Activated T-helper 1 cell treated with anti-CD3 and anti-CD28 coated beads, Interleukin-2, amount 50 U/mL, for 16 hours (primary cell): ENCODE measurements around the gene TMEM150C.

ENCODE experiments used
- DNase-seq, 2 donors: peaks; one replicate each; pipeline ENCODE4 v3.0.0-alpha.2; 2020; ENCODE audit warnings: low read depth in 1 of 2, low spot score in 1 of 2

The TMEM150C gene

DNA sequence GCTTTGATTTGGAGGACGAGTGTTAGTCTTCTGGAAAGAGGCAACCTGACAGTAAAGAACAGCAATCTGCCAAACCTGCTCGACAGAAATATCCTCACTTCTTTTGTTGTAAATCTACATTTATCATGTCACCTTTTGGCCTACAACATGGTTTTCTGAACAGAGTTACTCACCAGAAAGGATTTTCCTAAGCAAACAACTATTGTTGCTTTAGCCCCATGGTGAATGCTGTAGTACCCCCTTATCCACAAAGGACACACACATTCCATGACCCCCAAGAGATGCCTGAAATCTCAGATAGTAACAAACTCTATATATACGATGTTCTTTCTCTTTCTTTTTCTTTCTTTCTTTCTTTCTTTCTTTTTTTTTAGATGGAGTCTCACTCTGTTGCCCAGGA, 42.7 kb downstream of the TMEM150C start:
- no peak for DNase-seq

DNA sequence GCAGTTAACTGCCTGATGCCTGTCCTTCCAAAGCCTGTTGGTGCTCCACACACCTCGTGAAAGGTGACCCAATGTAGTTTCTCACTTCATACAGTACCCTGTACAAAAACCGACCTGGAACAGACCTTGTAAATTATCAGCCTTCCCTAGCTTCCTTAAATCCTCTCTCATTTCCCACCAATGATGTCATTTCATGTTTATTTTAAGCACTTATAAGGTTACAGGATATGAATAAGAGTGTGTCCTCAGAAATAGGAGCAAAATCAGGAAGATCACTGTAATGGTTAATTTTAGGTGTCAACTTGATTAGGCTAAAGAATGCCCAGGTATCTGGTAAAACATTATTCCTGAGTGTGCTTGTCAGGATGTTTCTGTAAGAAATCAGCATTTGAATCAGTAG, 44.7 kb downstream of the TMEM150C start:
- no peak for DNase-seq

DNA sequence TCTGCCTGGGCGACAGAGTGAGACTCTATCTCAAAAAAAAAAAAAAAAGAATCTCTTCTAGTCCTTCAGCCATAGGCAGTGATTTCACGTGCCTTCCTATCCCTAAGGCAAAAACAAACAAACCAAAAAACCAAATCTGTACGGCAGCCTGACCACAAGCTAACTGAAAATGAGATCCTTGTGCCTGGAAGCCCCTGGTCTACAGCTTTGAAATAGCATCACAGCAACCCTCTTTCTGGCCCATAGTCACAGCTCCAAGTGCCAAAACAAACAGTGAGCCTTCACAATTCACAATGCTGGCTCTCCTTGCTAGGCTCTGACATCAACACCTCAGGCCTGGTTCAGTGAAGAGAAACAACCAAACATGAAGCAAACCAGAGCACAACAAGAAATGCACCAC, 46.1 kb downstream of the TMEM150C start:
- DNase-seq, result no peak

DNA sequence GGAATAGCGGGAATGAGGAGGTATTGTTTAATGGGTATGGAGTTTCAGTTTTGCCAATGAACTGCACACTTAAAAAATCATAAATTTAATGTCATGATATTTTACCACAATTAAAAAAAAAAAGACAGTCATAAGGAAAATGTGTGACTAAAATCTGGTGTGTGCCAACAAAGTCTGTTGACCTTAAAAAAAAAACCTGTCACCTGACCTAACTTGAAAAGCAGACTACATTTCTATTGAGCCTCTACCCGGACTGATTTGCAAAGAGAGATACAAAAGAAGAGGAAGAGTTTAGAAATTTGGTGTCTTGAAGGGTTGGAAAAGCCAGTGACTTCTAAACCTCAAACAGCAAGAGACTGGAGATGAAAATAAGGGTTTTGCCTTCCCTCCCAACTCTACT, 48.4 kb downstream of the TMEM150C start:
- no peak for DNase-seq

DNA sequence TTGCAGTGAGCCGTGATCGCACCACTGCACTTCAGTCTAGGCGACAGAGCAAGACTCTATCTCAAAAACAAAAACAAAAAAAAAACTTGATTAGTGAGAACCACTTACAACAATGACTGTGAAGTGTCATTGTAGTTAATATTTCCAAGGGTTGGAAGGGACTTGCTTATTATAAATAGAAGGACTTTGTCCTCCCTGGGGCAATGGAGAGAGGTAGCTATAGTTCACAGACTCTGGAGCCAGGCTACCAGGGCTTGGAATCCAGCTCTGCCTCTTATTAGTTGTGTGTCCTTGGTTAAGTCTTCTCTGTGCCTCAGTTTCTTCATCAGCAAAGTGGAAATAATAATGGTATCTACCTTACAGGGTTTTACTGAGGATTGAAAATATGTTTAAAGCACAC, 51.6 kb downstream of the TMEM150C start:
- no peak for DNase-seq

DNA sequence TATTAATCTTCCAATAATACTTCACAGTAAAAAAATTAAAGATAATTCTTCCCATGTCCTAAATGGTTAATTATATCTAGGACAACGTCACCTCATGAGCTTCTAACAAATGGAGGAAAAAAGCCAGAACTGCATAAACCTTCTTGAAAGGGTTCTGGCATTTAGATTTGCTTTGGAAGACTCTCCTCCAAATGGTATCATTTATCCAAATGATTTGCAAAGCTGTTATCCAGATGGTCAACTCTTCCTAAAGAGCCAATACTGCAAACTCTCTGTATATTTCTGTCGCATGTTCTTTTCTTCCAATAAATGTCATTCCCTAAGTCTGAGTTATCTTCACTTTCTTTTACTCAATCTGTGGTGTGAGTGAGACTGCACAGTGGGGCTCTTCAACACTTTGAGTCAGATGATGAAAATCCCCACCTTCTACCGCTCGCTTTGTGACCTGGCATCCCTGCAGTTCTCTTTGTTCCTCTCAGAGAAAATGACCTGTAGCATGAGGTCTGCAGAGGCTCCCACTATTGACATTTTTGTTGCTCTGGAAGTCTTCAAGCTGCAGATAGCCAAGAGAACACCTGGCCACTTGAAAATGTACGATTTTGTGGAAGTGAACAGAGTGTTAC, 52.9 kb downstream of the TMEM150C start:
- no peak for DNase-seq

DNA sequence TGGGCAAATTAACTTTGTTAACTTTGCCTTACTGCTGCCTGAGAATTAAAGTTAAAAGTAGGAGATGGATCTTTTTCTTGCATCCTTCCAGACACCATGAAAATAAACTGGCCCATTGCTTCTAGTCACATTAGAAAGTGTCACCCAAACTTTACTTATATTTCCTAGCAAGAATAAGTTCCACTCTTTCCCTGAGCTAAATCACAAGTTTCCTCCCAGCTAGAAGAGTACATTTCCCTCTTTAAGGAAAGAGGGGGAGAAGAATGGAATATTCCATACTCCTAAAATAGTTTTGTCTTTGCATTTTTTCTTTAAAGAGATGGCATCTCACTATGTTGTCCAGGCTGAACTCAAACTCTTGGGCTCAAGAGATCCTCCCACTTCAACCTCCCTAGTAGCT, 53.8 kb downstream of the TMEM150C start:
- no peak for DNase-seq

DNA sequence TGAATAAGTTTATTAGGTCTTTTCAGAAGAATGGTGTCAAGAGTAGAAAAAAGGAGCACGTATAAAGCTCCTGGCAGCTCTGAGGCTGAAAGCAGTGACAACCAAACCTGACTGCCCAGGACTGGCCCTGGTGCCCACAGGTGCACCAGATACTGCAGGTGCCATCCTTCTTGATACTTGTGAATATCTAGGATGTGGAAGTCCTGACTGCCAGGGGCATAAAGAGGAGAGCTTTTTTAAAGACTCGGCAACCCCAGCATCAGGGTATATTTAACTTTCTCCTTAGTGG, 60.7 kb downstream of the TMEM150C start:
- no peak for DNase-seq

DNA sequence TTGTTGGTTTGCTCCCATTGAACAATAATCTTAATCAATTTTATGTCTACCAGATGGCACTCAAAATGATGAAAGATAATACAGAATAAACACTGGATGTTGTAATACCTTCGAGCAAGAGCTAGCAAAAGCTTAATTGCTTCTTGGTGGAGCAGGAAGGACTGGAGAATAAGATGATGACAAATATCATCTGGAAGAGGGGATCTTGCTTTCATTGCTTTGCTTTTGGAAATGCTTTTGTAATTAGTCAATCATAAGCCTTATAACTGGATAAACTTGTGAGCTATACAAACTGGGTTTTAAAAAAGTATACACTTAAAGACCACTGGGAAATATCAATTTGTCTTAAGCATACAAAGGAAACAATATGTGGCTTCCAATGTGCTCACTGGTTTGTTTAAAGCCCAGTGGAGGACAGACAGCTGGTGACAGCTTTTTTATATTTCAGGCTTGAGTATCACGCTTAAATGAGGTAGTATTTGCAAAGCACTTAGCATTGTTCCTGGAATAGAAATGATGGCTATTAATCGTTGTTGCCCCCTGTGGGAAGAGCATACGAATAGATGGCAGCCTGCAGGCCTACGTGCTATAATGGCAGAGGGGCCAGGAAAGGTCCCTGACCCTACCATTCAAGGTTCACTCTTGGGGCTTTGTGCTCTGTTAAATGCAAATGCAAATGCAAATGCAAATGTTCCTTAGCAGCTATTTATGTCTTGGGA, 61.2 kb downstream of the TMEM150C start:
- DNase-seq, result no peak

DNA sequence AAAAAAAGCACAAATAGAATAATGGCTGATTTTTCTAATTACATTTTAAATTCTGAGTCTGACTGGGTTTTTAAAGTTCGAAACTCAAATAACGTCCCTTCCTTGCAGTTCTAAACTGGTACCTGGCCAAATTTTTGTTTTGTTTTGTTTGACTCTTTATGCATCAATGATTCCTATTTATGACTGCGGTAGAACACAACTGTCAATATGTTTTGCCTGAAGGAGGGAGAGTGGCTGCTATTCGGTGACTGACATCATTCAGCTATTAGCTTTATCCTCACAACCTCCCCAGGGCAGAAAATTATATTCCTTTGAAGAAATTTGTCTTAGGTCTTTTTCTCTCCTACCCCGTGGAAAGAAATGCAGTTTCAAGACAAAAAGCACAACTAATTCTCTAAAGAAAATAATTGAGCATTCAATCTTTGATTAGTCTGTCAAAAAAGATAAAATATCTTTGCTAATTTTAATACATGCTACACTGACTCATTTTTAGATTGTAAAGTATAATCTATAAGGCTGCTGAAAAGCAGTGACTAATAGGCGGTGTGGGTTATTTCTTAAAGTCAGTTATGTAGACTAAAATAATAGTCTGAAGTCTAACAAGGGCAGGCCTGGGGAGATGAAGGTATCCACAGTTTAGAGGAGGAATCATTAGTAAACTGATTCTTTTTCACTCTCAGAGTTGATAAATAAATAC, 61.9 kb downstream of the TMEM150C start:
- no peak for DNase-seq

DNA sequence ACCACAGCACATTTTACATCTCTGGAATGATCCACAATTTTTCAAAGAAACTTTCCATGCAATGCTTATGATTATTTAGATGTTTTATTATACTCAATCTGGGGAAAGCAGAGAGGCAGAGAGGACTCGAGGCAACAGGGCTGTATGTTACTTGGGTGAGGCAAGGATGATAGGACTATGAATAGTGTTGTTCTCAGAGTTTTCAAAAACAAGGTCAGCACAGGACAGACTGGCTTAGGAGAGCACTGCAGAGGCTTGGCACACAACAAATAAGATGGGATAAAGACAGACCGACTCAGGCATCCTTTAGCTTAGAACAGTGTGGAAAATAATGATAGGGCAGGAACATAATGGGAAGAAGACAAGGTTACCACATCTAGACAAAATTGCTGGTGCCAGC, 65.4 kb downstream of the TMEM150C start:
- no peak for DNase-seq

DNA sequence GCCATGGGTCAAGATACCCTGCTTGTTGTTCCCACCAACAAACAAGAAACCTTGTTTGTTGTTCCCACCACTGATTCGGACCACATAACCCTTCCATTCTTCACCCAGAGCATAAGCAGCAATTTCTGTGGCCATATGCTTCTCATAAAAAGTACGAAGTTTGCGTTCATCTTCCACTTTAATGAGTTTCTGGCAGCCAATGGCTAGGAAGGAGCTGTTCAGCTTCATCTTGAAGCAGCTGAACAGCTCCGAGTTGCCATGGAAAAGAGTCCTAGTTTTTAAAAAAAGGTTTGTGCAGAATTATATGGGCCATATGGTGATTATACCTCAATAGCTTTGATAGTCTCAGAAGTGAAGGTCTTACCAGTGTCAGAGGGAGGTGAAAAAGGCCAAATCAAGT, 66.1 kb downstream of the TMEM150C start:
- DNase-seq, result no peak

DNA sequence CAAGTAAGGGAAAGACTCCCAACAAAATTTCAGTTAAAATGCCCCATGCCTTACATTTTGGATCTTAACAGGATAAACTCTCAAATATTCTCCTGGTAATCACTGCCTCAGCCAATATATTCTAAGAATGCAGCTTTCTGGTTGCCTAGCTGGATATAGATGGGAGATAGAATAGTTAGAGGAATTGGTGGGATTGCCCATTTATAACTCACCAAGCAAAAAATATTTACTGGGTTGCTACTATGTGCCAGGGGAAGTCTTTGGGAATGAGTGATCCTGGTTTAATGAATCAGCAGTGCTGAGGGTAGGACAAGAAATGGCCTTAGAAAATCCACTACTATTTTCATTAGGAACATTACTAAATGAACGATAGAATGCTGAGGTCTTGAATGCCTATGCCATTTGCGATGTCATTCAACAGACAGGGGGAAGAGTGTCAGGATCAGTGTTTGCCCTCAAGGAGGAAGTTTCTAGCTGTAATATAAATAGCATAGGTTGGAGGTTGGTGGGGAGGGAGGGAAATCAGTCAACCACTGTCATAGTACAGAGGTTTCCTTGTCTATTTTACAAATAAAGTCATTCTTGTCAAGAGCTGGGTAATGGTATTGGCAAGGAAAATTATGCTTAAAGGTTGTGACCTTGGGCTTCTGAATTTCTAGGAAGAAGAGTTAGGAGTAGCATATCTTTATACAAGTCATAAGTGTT, 67.9 kb downstream of the TMEM150C start:
- no peak for DNase-seq

DNA sequence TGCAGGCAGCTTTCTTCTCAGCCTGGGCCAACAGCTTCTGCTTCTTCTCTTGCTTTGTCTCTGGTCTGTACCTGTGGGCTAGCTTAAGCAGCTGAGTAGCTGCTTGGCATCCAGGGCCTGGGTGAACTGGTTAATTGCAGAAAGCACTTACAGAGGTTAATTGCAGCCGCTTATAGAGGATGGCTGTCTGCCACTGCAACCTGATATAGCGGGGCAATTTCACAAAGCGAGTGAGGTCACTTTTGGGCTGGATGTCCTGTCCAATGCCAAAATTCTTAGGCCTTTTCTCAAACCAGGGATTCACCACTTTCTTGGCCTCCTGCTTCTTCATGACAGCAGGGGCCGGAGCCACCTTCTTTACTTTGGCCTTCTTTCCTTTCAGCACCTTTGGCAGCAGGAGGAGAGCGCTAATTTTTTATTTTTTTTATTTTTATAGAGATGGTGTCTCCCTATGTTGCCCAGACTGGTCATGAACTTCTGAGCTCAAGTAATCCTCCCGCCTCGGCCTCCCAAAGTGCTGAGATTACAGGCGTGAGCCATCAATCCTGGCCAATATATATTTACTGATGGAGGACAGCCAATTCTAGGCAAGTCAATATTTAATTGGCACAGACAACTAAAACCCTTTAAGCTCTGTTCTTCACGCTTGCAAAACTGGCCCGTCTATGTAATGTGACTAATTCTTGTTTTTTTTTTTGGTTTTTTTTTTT, 70.4 kb downstream of the TMEM150C start:
- no peak for DNase-seq

DNA sequence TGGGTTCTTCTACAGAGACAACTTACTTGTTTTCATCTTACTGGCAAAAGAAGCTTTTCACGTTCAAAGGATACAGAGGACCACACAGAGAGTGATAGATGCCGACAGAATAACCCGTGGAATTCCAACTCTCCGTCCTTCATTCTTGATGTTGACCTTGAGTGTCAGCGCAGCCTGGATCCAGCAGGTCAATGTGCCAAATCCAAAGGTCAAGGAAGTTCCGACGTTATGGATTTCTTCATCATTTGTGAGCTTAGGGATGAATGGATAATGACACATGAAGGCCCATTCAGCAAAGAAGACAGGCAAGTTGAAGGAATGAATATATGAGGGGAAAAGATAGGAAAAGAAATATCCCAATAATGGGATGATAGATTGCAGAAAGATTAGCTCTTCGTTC, 71.8 kb downstream of the TMEM150C start:
- DNase-seq, result no peak

DNA sequence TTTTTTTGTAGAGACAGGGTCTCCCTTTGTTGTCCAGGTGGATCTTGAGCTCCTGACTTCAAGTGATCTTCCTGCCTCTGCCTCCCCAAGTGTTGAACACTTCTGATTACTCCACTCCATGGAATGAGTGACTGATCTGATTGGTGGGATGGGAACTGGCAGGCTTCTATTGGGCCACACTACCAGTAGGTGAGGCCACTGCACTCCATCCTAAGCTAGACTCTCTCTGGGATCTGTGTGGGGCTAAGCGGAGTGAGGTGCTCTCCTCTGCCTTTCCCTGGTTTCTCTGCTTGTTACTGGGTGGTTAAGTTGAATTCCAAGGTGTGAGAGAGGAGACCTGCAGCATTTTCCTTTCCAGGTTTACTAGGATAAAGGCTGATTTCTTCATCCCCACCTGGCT, 72.7 kb downstream of the TMEM150C start:
- DNase-seq, result no peak

DNA sequence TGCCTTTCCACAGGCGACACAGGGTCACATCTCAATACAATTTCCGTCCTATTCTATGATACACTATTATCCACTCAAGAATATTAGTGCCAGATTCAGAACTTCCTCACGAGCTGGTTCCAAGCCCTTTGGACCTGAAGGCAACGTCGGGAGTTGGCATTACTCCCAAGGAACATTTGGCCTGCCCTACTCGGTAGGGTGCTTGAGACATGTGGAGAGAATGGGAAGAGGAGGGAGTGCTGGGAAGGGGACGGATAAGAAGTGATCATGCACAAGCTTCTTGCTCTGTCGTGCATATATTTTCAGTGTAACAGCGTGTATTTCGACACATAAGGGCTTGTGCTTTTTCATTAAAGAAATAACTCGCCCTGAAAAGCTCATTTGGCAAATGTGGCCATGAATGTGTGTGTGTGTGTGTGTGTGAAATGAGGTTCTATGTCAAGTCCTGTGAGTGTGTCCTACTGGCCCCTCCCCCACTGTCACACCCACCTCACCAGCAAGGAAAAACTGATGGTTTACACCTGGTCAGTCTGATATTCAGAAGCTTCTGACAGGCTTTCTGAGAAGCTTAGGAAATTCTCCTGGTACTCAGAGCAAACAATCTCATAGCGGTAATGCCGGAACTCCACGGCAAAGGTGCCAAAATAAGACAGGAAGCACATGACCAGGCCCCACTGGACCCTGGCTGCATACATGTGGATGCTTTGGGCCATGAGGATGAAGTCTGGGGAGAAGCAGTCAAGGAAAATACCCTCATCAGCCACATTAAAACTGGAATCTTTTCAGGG, 76.6 kb downstream of the TMEM150C start:
- DNase-seq, result no peak

DNA sequence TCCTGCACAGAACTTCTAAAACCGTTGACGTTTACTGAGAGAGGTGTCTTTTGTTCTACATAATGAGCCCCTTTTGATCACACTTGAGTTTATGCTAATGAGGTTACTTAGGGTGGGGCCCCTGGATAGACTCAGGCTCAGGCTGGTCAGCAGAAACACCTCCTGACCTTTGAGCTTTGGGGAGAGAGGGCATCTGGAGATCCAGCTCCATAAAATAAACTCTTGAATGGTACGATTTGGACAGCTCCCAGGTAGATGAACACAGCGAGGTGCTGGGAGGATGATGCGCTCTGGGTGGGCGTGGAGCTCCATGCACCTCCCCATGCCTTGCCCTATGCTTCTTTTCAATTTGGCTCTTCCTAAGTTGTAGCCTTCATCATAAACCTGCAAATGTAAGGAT, 79.4 kb downstream of the TMEM150C start:
- DNase-seq, result no peak

DNA sequence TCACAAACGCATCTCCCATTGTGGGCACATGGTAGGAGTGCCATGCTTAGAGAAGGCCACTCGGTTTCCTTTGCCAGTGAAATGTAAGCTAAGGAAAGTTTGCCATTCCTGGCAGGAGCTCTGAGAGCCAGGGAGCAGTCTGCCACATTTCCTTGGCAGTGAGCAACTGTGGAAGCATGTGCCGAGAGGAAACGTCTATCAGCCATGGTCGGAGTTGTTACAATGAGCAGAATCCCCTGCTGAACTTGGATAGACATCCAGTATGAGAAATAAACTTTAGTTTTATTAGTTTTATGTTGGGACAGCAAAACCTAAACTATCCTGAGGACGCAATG, 80.3 kb downstream of the TMEM150C start:
- no peak for DNase-seq

DNA sequence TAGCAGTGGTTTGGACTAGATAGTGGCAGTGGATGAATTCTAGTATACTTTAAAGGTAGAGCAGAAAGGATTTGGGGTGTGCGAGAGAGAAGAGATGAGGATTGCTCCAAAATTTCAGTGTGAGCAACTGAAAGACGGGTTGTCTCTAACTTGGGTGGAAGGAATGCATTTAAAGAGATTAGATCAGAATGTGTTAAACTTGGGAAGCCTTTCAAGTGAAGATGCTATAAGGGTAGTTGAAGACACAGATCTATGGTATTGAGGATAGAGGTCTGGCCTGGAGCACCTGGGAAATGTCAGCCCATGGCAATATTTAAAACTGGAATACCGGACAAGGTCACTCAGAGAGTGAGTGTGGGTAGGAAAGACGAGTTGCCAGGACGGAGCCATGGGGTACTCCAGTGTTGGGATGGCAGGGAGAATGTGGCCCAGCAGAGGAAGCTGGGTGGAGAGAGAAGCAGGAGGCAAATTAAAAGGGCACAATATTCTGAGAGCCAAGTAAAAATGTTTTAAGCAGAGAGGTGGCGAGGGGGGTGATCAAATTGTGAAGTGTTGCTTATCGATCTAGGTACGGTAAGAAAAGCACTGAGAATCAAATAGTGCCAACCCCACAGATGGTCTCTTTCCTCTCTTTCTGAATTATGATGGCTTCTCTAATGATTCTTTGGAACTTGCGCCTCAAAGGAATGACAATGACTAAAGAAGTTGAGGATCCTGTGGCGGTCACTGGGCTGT, 80.8 kb downstream of the TMEM150C start:
- no peak for DNase-seq
